H1 (cell line): ENCODE results near the gene EIF4A3. TPM values are rescaled to one million over a fixed set of nuclear protein-coding genes. Genes with fewer than 3 reads are reported as not detected.

Experiments
- CTCF ChIA-PET: fragments of 300-600 bp; sonication (Branson Sonifier 250); formaldehyde crosslinking; loops from one replicate; lab custom pipeline; 2021; ENCODE audit not compliant: partially characterized antibody; lab: Charles Lee
- POLR2A ChIA-PET: fragments of 300-600 bp; sonication (Branson Sonifier 250); formaldehyde crosslinking; loops from one replicate; lab custom pipeline; 2021; ENCODE audit warnings: inconsistent platforms; ENCODE audit not compliant: partially characterized antibody; lab: Charles Lee
- DNase-seq, 2 experiments: peaks; one replicate each; pipeline versions ENCODE4 v3.0.0 to v3.0.0-alpha.2; 2010 to 2022; ENCODE audit warnings: low spot score in 2 of 2, low read depth in 1 of 2, mixed read lengths in 1 of 2
- FAIRE-seq: peaks from 2 replicates; lab custom pipeline; 2011; peaks lifted over from hg19 to GRCh38; lab: Jason Lieb, UNC
- H2AFZ ChIP-seq: 2 replicates; pipeline ENCODE4 v1.8.1; 2012; ENCODE audit warnings: low read length, inconsistent platforms
- H2AK5ac ChIP-seq: 2 replicates; pipeline ENCODE4 v1.6.1; 2013; ENCODE audit warnings: low read depth, low read length
- H2BK120ac ChIP-seq: replicated peaks from 2 replicates; pipeline ENCODE3; 2013; ENCODE audit warnings: low read depth, low read length, inconsistent platforms
- H2BK12ac ChIP-seq: 2 replicates; pipeline ENCODE4 v1.6.1; 2013; ENCODE audit warnings: low read depth, low read length
- H2BK15ac ChIP-seq: 2 replicates; pipeline ENCODE4 v1.6.1; 2013; ENCODE audit warnings: low read length
- H2BK20ac ChIP-seq: 2 replicates; pipeline ENCODE4 v1.6.1; 2013; ENCODE audit warnings: low read length
- H2BK5ac ChIP-seq: 2 replicates; pipeline ENCODE4 v1.6.1; 2013; ENCODE audit warnings: low read depth, low read length
- H3K14ac ChIP-seq: 2 replicates; pipeline ENCODE4 v1.6.1; 2013; ENCODE audit warnings: inconsistent platforms; ENCODE audit not compliant: insufficient read length
- H3K18ac ChIP-seq: 2 replicates; pipeline ENCODE4 v1.6.1; 2013; ENCODE audit warnings: low read length; ENCODE audit errors: extremely low read depth
- H3K23ac ChIP-seq: 2 replicates; pipeline ENCODE4 v1.6.1; 2013; ENCODE audit warnings: inconsistent platforms; ENCODE audit not compliant: insufficient read length
- H3K23me2 ChIP-seq: 2 replicates; pipeline ENCODE4 v1.6.1; 2013; ENCODE audit warnings: low read depth, low read length
- H3K27ac ChIP-seq: 2 replicates; pipeline ENCODE4 v1.6.1; 2011; ENCODE audit warnings: low read depth, low read length, inconsistent platforms
- H3K27me3 ChIP-seq, 4 experiments: replicated peaks in 1 of 4; 1 replicate in 1 of 4; 2 replicates in 3 of 4; pipeline versions ENCODE4 v1.6.1 to v1.8.1; 2011 to 2013; ENCODE audit warnings: low read length in 3 of 4, mild to moderate bottlenecking in 3 of 4, inconsistent platforms in 2 of 4, mixed read lengths in 2 of 4, moderate library complexity in 1 of 4; ENCODE audit not compliant: control insufficient read depth in 3 of 4, insufficient read depth in 3 of 4; ENCODE audit errors: extremely low read depth in 1 of 4
- H3K36me3 ChIP-seq, 4 experiments: 2 replicates each; pipeline versions ENCODE4 v1.6.1 to v1.8.1; 2011 to 2013; ENCODE audit warnings: mild to moderate bottlenecking in 4 of 4, low read length in 3 of 4, moderate library complexity in 2 of 4, control low read depth in 1 of 4, inconsistent platforms in 1 of 4; ENCODE audit not compliant: insufficient read depth in 4 of 4, control insufficient read depth in 2 of 4
- H3K4ac ChIP-seq: replicated peaks from 2 replicates; pipeline ENCODE3; 2013; ENCODE audit warnings: low read length, low read depth, mixed read lengths, inconsistent platforms; ENCODE audit not compliant: insufficient read length
- H3K4me1 ChIP-seq, 4 experiments: replicated peaks in 1 of 4; 1 replicate in 1 of 4; 2 replicates in 3 of 4; pipeline versions ENCODE4 v1.6.1 to v1.8.1; 2011 to 2013; ENCODE audit warnings: low read length in 3 of 4, inconsistent platforms in 2 of 4, mixed read lengths in 1 of 4; ENCODE audit not compliant: insufficient read depth in 4 of 4, control insufficient read depth in 3 of 4
- H3K4me2 ChIP-seq, 2 experiments: 2 replicates each; pipeline versions ENCODE4 v1.6.1 to v1.8.1; 2011 to 2013; ENCODE audit warnings: low read depth in 2 of 2, low read length in 2 of 2, control low read depth in 1 of 2, inconsistent platforms in 1 of 2, mild to moderate bottlenecking in 1 of 2; ENCODE audit not compliant: insufficient read depth in 1 of 2
- H3K4me3 ChIP-seq, 4 experiments: fragments of 200-600, 300-600 bp in 1 of 4; sonication (generic), shearing (Covaris generic), sonication (Bioruptor Twin) in 1 of 4; 2 replicates each; pipeline versions ENCODE4 v1.5.1 to v1.8.1; 2011 to 2016; ENCODE audit warnings: low read length in 4 of 4, low read depth in 3 of 4, control low read depth in 2 of 4, inconsistent platforms in 2 of 4, mild to moderate bottlenecking in 2 of 4, mixed read lengths in 1 of 4, moderate library complexity in 1 of 4; ENCODE audit not compliant: insufficient read depth in 2 of 4; ENCODE audit errors: extremely low read depth in 1 of 4
- H3K56ac ChIP-seq: replicated peaks from 2 replicates; pipeline ENCODE3; 2013; ENCODE audit warnings: low read depth, mild to moderate bottlenecking, mixed read lengths, low read length, inconsistent platforms; ENCODE audit not compliant: insufficient read length
- H3K79me1 ChIP-seq: 2 replicates; pipeline ENCODE4 v1.6.1; 2013; ENCODE audit warnings: low read depth, low read length, control low read depth
- H3K79me2 ChIP-seq, 2 experiments: 2 replicates each; pipeline versions ENCODE4 v1.6.1 to v1.8.1; 2012 to 2013; ENCODE audit warnings: low read length in 2 of 2, mild to moderate bottlenecking in 2 of 2, inconsistent platforms in 1 of 2; ENCODE audit not compliant: insufficient read depth in 2 of 2, control insufficient read depth in 1 of 2
- H3K9ac ChIP-seq, 4 experiments: replicated peaks in 1 of 4; 1 replicate in 1 of 4; 2 replicates in 3 of 4; pipeline versions ENCODE4 v1.6.1 to v1.8.1; 2011 to 2013; ENCODE audit warnings: low read depth in 3 of 4, low read length in 3 of 4, control low read depth in 2 of 4, mild to moderate bottlenecking in 2 of 4, moderate library complexity in 2 of 4, inconsistent platforms in 1 of 4; ENCODE audit errors: extremely low read depth in 1 of 4
- H3K9me3 ChIP-seq, 2 experiments: 2 replicates each; pipeline versions ENCODE4 v1.6.1 to v1.8.1; 2012 to 2013; ENCODE audit warnings: mild to moderate bottlenecking in 2 of 2, moderate library complexity in 2 of 2, control low read depth in 1 of 2, inconsistent platforms in 1 of 2, low read depth in 1 of 2, low read length in 1 of 2, mixed read lengths in 1 of 2; ENCODE audit not compliant: insufficient read depth in 2 of 2
- H4K20me1 ChIP-seq, 2 experiments: replicated peaks in 1 of 2; 2 replicates each; pipeline versions ENCODE3 to v1.8.1; 2011 to 2013; ENCODE audit warnings: inconsistent platforms in 2 of 2, low read length in 2 of 2, mild to moderate bottlenecking in 1 of 2; ENCODE audit not compliant: insufficient read depth in 2 of 2, control insufficient read depth in 1 of 2
- H4K5ac ChIP-seq: 2 replicates; pipeline ENCODE4 v1.6.1; 2013; ENCODE audit warnings: low read length, low read depth, mixed read lengths, inconsistent platforms; ENCODE audit not compliant: insufficient read length
- H4K8ac ChIP-seq: 2 replicates; pipeline ENCODE4 v1.8.0; 2013; ENCODE audit warnings: mild to moderate bottlenecking, moderate library complexity, low read length, inconsistent platforms; ENCODE audit not compliant: insufficient read depth; ENCODE audit errors: extremely low read depth
- H4K91ac ChIP-seq: replicated peaks from 2 replicates; pipeline ENCODE3; 2013; ENCODE audit warnings: low read length, mixed read lengths, inconsistent platforms; ENCODE audit not compliant: insufficient read length
- RAD21 ChIP-seq, 2 experiments: IDR thresholded peaks in 1 of 2; conservative IDR thresholded peaks in 1 of 2; 2 replicates each; pipeline ENCODE4 v1.6.1; 2011; ENCODE audit warnings: low read depth in 2 of 2, low read length in 2 of 2, improper control_type of control experiment in 1 of 2, inconsistent platforms in 1 of 2, mild to moderate bottlenecking in 1 of 2, moderate library complexity in 1 of 2
- USF2 ChIP-seq: IDR thresholded peaks from 2 replicates; pipeline ENCODE4 v1.6.1; 2011; ENCODE audit warnings: low read length, improper control_type of control experiment
- WGBS, 2 experiments: shearing (Covaris generic) in 1 of 2; methylation state at CpG; one replicate each; pipeline versions ENCODE4 v1.1.6 to v1.1.7; 2013 to 2015; ENCODE audit warnings: low lambda C conversion rate in 2 of 2, mixed read lengths in 2 of 2, inconsistent platforms in 1 of 2, low coverage in 1 of 2, missing lambda C conversion rate in 1 of 2; ENCODE audit not compliant: insufficient replicate concordance in 2 of 2, insufficient coverage in 1 of 2, insufficient read length in 1 of 2; ENCODE audit errors: extremely low coverage in 1 of 2, missing lambda C conversion rate in 1 of 2; 5-methylcytosine and 5-hydroxymethylcytosine counted together
- polyA plus RNA-seq, 7 experiments: library from polyadenylated mRNA; depleted of rRNA in 3 of 7; stranded (reverse) in 5 of 7; unstranded in 2 of 7; fragments of >200 nt in 5 of 7; fragments of 200-250 nt in 2 of 7; gene quantifications; 1 replicate in 5 of 7; 2 replicates in 1 of 7; 4 replicates in 1 of 7; pipeline versions ENCODE4 v1.2.1 to v1.2.3, GENCODE V29; 2011 to 2013; ENCODE audit warnings: missing spikeins in 2 of 7, mixed read lengths in 2 of 7
- total RNA-seq: library from RNA; stranded (reverse); fragmentation: NEBNext Ultra II Directional; extraction: Animal tissue kit (Norgen Biotek cat#: 25700); gene quantifications from 2 replicates; pipeline ENCODE4 v1.2.1, GENCODE V29; 2021
- TF ChIP-seq, protein P1 (sequence below), 3 experiments: IDR thresholded peaks; 1 replicate in 2 of 3; 2 replicates in 1 of 3; pipeline versions ENCODE4 v1.5.1 to v1.6.1; 2011; ENCODE audit warnings: low read length in 3 of 3, mild to moderate bottlenecking in 3 of 3, inconsistent platforms in 2 of 3, low read depth in 1 of 3, moderate library complexity in 1 of 3; ENCODE audit not compliant: insufficient read depth in 1 of 3; ENCODE audit errors: control extremely low read depth in 1 of 3

The EIF4A3 gene
- total and polyA plus RNA-seq, 2 of the 8 experiments (the other 6 are each of a cell fraction or from before 2014, with no cell fraction given) = 142 to 146 TPM

- H3K4me2 ChIP-seq = no peak overlapping the region
- TF ChIP-seq USF2 (no peak), RAD21 (IDR thresholded peaks at IDR 0.05 in 1 of 2, conservative IDR thresholded peaks at IDR 0.05 in 1 of 2; ENCODE audit: low read depth in 2 of 2, low read length in 2 of 2) (0 out of 4 replicates have a peak, but pooled peaks of 1 of the 2 experiments have one; percentile 12)
- TF ChIP-seq, protein P1, sequence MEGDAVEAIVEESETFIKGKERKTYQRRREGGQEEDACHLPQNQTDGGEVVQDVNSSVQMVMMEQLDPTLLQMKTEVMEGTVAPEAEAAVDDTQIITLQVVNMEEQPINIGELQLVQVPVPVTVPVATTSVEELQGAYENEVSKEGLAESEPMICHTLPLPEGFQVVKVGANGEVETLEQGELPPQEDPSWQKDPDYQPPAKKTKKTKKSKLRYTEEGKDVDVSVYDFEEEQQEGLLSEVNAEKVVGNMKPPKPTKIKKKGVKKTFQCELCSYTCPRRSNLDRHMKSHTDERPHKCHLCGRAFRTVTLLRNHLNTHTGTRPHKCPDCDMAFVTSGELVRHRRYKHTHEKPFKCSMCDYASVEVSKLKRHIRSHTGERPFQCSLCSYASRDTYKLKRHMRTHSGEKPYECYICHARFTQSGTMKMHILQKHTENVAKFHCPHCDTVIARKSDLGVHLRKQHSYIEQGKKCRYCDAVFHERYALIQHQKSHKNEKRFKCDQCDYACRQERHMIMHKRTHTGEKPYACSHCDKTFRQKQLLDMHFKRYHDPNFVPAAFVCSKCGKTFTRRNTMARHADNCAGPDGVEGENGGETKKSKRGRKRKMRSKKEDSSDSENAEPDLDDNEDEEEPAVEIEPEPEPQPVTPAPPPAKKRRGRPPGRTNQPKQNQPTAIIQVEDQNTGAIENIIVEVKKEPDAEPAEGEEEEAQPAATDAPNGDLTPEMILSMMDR (IDR thresholded peaks at IDR 0.05; ENCODE audit: control extremely low read depth in 1 of 3, insufficient read depth in 1 of 3, low read depth in 1 of 3, low read length in 3 of 3) = peak in 1 of 3 experiments; percentile 13; a peak in 1 of 4 replicates
- TF ChIP-seq, all 59 proteins: peak for 2
- Histone ChIP-seq H4K5ac (no peak overlapping the region), H2BK15ac (no peak overlapping the region), H3K23me2 (no peaks in the 10 kb centered on the region), H2BK12ac (no peak overlapping the region), H4K20me1 (no peaks in the 10 kb centered on the region), H3K4ac (no peak overlapping the region), H4K91ac (no peak overlapping the region), H2BK20ac (no peak overlapping the region), H3K27me3 (no peaks in the 10 kb centered on the region), H3K56ac (no peak overlapping the region), H2AFZ (no peak overlapping the region), H3K9ac (no peak overlapping the region), H3K18ac (no peak overlapping the region), H3K4me3 (no peak overlapping the region), H3K14ac (no peak overlapping the region), H2BK120ac (no peak overlapping the region), H3K23ac (no peak overlapping the region), H3K79me1 (no peaks in the 10 kb centered on the region; the same call in 1 of the 2 replicates), H3K4me1 (no peaks in the 10 kb centered on the region), H3K79me2 (no peaks in the 10 kb centered on the region), H3K36me3 (no peaks in the 10 kb centered on the region), H3K9me3 (no peaks in the 10 kb centered on the region), H2AK5ac (no peak overlapping the region), H2BK5ac (no peak overlapping the region), H4K8ac (peak overlapping the region; percentile 39; the same call in 1 of the 2 replicates), H3K27ac (no peak overlapping the region)
- FAIRE-seq (no peak), DNase-seq (no peak)
- CTCF ChIA-PET = interaction anchor here (0.6 to 8.9 kb wide), 4 partner anchors 8 to 1765 kb away, joined by 3 to 73 read pairs (median 4); no protein-coding TSS in a partner anchor
- POLR2A ChIA-PET = interaction anchor here (1.4 kb wide), 1 partner anchor 10 kb away, joined by 3 read pairs; no protein-coding TSS in a partner anchor
- WGBS, 2 experiments = 92% methylated on average over 9 of the region's 9 CpGs; no CpG with 5 or more reads in 1 of the 2 experiments
These were observed 39.0 kb upstream of the EIF4A3 start for GRCh38 chr17:80185968-80186367.
